Measurements from ENCODE around the gene GART. TPM values are rescaled to one million over a fixed set of nuclear protein-coding genes. Genes with fewer than 3 reads are reported as not detected.

The GART gene
- total RNA-seq, 1 experiment from 2014 or later: 240 TPM

DNA sequence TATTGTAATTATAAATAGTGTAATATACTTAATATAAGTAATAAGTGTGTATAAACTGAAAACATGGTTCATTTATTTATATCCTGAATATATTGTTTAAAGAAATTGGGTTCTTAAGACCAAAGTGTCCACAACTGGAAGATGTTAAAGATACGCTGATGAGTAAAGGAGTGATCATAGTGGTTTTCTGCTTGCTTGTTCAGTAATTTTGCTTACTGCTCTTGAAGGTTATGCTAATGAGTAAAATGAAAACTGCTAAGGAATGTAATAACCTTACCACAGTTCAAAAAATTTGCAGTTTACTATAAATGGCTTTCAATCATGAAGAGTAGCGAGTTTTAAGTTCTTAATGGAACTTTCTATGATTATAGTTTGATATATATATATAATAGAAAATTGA, 24.6 kb upstream of the GART start:
- H3K27ac Mint-ChIP-seq (ENCODE audit: low read depth, unreplicated experiment): no peak overlapping the region
- CTCF ChIA-PET: interaction anchor here (1.2 kb wide), 1 partner anchor 10 kb away, joined by 3 read pairs; no protein-coding TSS in a partner anchor
- intact Hi-C loops (cut with micrococcal nuclease): no loop called here
- POLR2A ChIA-PET: interaction anchor here (0.8 to 3.4 kb wide), 4 partner anchors 19 to 64 kb away, joined by 3 to 18 read pairs (median 6); partner anchors contain the start of genes GART and SON
- peaks cover 77% of the 10 kb centered on the region for H3K36me3 Mint-ChIP-seq (ENCODE audit: insufficient read depth, unreplicated experiment)
- H3K9me3 Mint-ChIP-seq (ENCODE audit: unreplicated experiment): no peaks in the 10 kb centered on the region
- peaks cover 4% of the 10 kb centered on the region for H3K4me1 Mint-ChIP-seq (ENCODE audit: insufficient read depth, unreplicated experiment)
- no TSS peak for BruUV-seq (replicated peaks)
- no peaks in the 10 kb centered on the region for H3K27me3 Mint-ChIP-seq (ENCODE audit: insufficient read depth, unreplicated experiment)
- TF ChIP-seq, protein P1, sequence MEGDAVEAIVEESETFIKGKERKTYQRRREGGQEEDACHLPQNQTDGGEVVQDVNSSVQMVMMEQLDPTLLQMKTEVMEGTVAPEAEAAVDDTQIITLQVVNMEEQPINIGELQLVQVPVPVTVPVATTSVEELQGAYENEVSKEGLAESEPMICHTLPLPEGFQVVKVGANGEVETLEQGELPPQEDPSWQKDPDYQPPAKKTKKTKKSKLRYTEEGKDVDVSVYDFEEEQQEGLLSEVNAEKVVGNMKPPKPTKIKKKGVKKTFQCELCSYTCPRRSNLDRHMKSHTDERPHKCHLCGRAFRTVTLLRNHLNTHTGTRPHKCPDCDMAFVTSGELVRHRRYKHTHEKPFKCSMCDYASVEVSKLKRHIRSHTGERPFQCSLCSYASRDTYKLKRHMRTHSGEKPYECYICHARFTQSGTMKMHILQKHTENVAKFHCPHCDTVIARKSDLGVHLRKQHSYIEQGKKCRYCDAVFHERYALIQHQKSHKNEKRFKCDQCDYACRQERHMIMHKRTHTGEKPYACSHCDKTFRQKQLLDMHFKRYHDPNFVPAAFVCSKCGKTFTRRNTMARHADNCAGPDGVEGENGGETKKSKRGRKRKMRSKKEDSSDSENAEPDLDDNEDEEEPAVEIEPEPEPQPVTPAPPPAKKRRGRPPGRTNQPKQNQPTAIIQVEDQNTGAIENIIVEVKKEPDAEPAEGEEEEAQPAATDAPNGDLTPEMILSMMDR (IDR thresholded peaks at IDR 0.05; ENCODE audit: unreplicated experiment): no peak
- no peak overlapping the region for H3K4me3 Mint-ChIP-seq (ENCODE audit: unreplicated experiment)
- DNase-seq (ENCODE audit: unreplicated experiment): no peak

DNA sequence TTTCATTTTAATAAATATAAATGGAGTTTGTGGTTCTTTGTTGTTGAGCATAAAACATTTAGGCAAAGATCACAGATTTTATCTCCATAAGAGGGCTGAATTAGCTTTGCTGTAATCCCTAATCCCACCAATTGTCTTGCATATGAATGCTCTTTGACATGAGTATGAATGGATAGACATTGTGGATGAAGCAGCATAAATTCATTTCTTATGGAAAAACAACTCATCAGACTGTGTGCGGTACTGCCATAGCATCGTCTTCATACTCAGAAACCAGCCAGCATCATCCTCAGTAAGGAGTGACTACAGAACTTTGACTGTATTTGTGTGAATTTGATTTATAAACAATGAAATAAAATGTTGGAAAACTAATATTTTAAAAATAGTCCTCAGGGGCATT, 20.5 kb upstream of the GART start:
- ChIA-PET POLR2A (interaction anchor here (0.5 to 2.3 kb wide), 5 partner anchors 18 to 247 kb away, joined by 3 to 8 read pairs (median 3); partner anchors contain the start of genes DONSON and SON), CTCF (no interaction called here)
- intact Hi-C loops (cut with micrococcal nuclease): no loop called here
- Mint-ChIP-seq H3K27ac (ENCODE audit: low read depth, unreplicated experiment) (no peak overlapping the region), H3K36me3 (ENCODE audit: insufficient read depth, unreplicated experiment) (peaks cover 81% of the 10 kb centered on the region), H3K27me3 (ENCODE audit: insufficient read depth, unreplicated experiment) (no peaks in the 10 kb centered on the region), H3K9me3 (ENCODE audit: unreplicated experiment) (no peaks in the 10 kb centered on the region), H3K4me1 (ENCODE audit: insufficient read depth, unreplicated experiment) (peaks cover 6% of the 10 kb centered on the region), H3K4me3 (ENCODE audit: unreplicated experiment) (no peak overlapping the region)
- DNase-seq (ENCODE audit: unreplicated experiment): no peak
- TF ChIP-seq, protein P1 (IDR thresholded peaks at IDR 0.05; ENCODE audit: unreplicated experiment): no peak
- no TSS peak for BruUV-seq (replicated peaks)

DNA sequence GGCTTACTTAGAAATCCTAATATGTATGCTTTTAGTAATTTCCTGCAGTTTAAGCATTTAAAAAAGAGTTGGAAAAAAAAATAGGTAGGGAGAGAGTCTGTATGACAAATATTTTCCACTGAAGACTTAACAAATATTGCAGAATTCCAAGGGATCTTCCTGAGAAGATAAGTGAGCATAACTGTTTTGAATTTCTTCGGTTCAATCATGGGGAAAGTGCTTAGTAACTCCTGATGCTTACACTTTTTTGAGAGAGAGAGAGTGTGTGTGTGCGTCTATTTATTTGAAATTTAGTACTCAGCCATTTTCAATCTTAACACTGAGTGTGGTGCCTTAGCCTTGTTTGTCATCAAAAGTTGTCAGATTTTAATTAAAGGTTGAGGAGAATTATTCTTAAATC, 19.5 kb upstream of the GART start:
- Mint-ChIP-seq H3K36me3 (ENCODE audit: insufficient read depth, unreplicated experiment) (peaks cover 81% of the 10 kb centered on the region), H3K27me3 (ENCODE audit: insufficient read depth, unreplicated experiment) (no peaks in the 10 kb centered on the region), H3K4me3 (ENCODE audit: unreplicated experiment) (no peak overlapping the region), H3K4me1 (ENCODE audit: insufficient read depth, unreplicated experiment) (peaks cover 11% of the 10 kb centered on the region), H3K27ac (ENCODE audit: low read depth, unreplicated experiment) (no peak overlapping the region), H3K9me3 (ENCODE audit: unreplicated experiment) (no peaks in the 10 kb centered on the region)
- DNase-seq (ENCODE audit: unreplicated experiment): no peak
- POLR2A ChIA-PET: interaction anchor here (0.6 to 2.3 kb wide), 2 partner anchors 18 to 48 kb away, joined by 4 to 8 read pairs; partner anchors contain the start of gene SON
- TF ChIP-seq, protein P1 (IDR thresholded peaks at IDR 0.05; ENCODE audit: unreplicated experiment): no peak
- CTCF ChIA-PET: no interaction called here
- intact Hi-C loops (cut with micrococcal nuclease): no loop called here
- BruUV-seq (replicated peaks): no TSS peak

DNA sequence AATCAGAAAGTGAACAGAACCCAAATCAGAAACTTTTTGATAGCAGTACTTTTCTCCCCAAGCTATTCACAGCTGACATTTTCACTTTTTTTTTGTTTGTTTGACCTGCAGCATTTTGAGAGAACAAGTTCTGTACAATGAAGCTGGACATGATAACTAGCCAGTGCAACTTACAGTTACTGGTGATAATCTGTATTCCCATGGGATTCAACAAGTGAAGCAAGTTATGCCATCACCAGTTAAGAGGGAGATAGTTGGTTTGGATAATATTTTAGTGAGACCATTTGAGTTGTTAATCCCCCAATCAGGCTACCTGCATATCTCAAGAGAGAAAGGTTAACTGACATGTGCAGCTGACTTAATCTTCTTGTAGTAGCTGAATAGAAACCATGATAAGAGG, 19.0 kb upstream of the GART start:
- intact Hi-C loops (cut with micrococcal nuclease): no loop called here
- TF ChIP-seq, protein P1 (IDR thresholded peaks at IDR 0.05; ENCODE audit: unreplicated experiment): no peak
- Mint-ChIP-seq H3K4me3 (ENCODE audit: unreplicated experiment) (no peak overlapping the region), H3K4me1 (ENCODE audit: insufficient read depth, unreplicated experiment) (peaks cover 15% of the 10 kb centered on the region), H3K9me3 (ENCODE audit: unreplicated experiment) (peaks cover 2% of the 10 kb centered on the region), H3K36me3 (ENCODE audit: insufficient read depth, unreplicated experiment) (peaks cover 81% of the 10 kb centered on the region), H3K27me3 (ENCODE audit: insufficient read depth, unreplicated experiment) (no peaks in the 10 kb centered on the region), H3K27ac (ENCODE audit: low read depth, unreplicated experiment) (no peak overlapping the region)
- ChIA-PET POLR2A (interaction anchor here (2.3 kb wide), 1 partner anchor 18 kb away, joined by 8 read pairs; the partner anchor contains the start of gene SON), CTCF (no interaction called here)
- DNase-seq (ENCODE audit: unreplicated experiment): no peak
- BruUV-seq (replicated peaks): no TSS peak
